H9 (cell line): ENCODE measurements around the gene HSPA1L. TPM values are rescaled to one million over a fixed set of nuclear protein-coding genes. Genes with fewer than 3 reads are reported as not detected.
"Not testable (repeated sequence)": the region's sequence is repeated elsewhere in the genome, so short reads cannot be mapped to it uniquely, and the experiment has no call there.

Experiments
- DNase-seq: peaks from one replicate; pipeline ENCODE4 v3.0.0-alpha.2; 2017
- H2AFZ ChIP-seq: one replicate; pipeline ENCODE4 v1.6.1; 2013; ENCODE audit warnings: mild to moderate bottlenecking, low read length, control low read depth, moderate library complexity
- H2AK5ac ChIP-seq: 2 replicates; pipeline ENCODE4 v1.6.1; 2013; ENCODE audit warnings: low read length, control low read depth, mixed read lengths; ENCODE audit not compliant: insufficient read length
- H2BK120ac ChIP-seq: one replicate; pipeline ENCODE4 v1.6.1; 2013; ENCODE audit warnings: low read depth, mild to moderate bottlenecking, low read length, control low read depth, inconsistent platforms; ENCODE audit not compliant: poor library complexity, severe bottlenecking
- H2BK12ac ChIP-seq: 2 replicates; pipeline ENCODE4 v1.6.1; 2013; ENCODE audit warnings: low read length, control low read depth, mixed read lengths, low read depth; ENCODE audit not compliant: insufficient read length
- H2BK15ac ChIP-seq: 2 replicates; pipeline ENCODE4 v1.6.1; 2013; ENCODE audit warnings: low read depth, low read length, control low read depth
- H2BK20ac ChIP-seq: one replicate; pipeline ENCODE4 v1.6.1; 2013; ENCODE audit warnings: low read depth, mild to moderate bottlenecking, low read length, control low read depth, inconsistent platforms; ENCODE audit not compliant: poor library complexity, severe bottlenecking
- H2BK5ac ChIP-seq: 2 replicates; pipeline ENCODE4 v1.6.1; 2013; ENCODE audit warnings: low read length, control low read depth, mixed read lengths; ENCODE audit not compliant: insufficient read length
- H3K14ac ChIP-seq: 2 replicates; pipeline ENCODE4 v1.6.1; 2013; ENCODE audit warnings: low read length, control low read depth; ENCODE audit not compliant: insufficient read depth
- H3K18ac ChIP-seq: 2 replicates; pipeline ENCODE4 v1.6.1; 2013; ENCODE audit warnings: low read depth, mild to moderate bottlenecking, mixed read lengths, low read length, control low read depth; ENCODE audit not compliant: insufficient read length
- H3K23ac ChIP-seq: 2 replicates; pipeline ENCODE4 v1.6.1; 2013; ENCODE audit warnings: low read length, control low read depth, mixed read lengths, low read depth; ENCODE audit not compliant: insufficient read length
- H3K23me2 ChIP-seq: 2 replicates; pipeline ENCODE4 v1.6.1; 2013; ENCODE audit warnings: low read depth, mild to moderate bottlenecking, mixed read lengths, low read length, control low read depth; ENCODE audit not compliant: insufficient read length, poor library complexity, severe bottlenecking
- H3K27ac ChIP-seq: 2 replicates; pipeline ENCODE4 v1.5.1; 2013; ENCODE audit warnings: low read length, control low read depth, mixed read lengths, low read depth; ENCODE audit not compliant: insufficient read length
- H3K27me3 ChIP-seq: 2 replicates; pipeline ENCODE4 v1.6.1; 2013; ENCODE audit warnings: low read length, control low read depth, inconsistent platforms; ENCODE audit not compliant: insufficient read depth
- H3K4ac ChIP-seq: 2 replicates; pipeline ENCODE4 v1.6.1; 2013; ENCODE audit warnings: low read depth, mild to moderate bottlenecking, control low read depth, inconsistent platforms, low read length, moderate library complexity
- H3K4me1 ChIP-seq: 2 replicates; pipeline ENCODE4 v1.6.1; 2013; ENCODE audit warnings: low read length, control low read depth, inconsistent platforms; ENCODE audit not compliant: insufficient read depth
- H3K4me2 ChIP-seq: 2 replicates; pipeline ENCODE4 v1.6.1; 2013; ENCODE audit warnings: low read length, control low read depth, mixed read lengths; ENCODE audit not compliant: insufficient read length, insufficient read depth
- H3K56ac ChIP-seq: 2 replicates; pipeline ENCODE4 v1.6.1; 2013; ENCODE audit warnings: low read depth, mild to moderate bottlenecking, mixed read lengths, low read length, control low read depth; ENCODE audit not compliant: insufficient read length
- H3K79me1 ChIP-seq: 2 replicates; pipeline ENCODE4 v1.6.1; 2013; ENCODE audit warnings: low read depth, mild to moderate bottlenecking, moderate library complexity, low read length, control low read depth, inconsistent platforms; ENCODE audit not compliant: insufficient read depth, poor library complexity, severe bottlenecking
- H3K79me2 ChIP-seq: 2 replicates; pipeline ENCODE4 v1.6.1; 2013; ENCODE audit warnings: low read length, control low read depth, inconsistent platforms; ENCODE audit not compliant: insufficient read depth
- H3K9ac ChIP-seq: 2 replicates; pipeline ENCODE4 v1.6.1; 2013; ENCODE audit warnings: low read length, control low read depth, mixed read lengths; ENCODE audit not compliant: insufficient read length; ENCODE audit errors: extremely low read depth
- H3K9me3 ChIP-seq: one replicate; pipeline ENCODE4 v1.6.1; 2013; ENCODE audit warnings: low read depth, low read length, inconsistent platforms; ENCODE audit not compliant: control insufficient read depth
- H3T11ph ChIP-seq: one replicate; pipeline ENCODE4 v1.6.1; 2013; ENCODE audit warnings: mild to moderate bottlenecking, low read length, control low read depth, inconsistent platforms
- H4K20me1 ChIP-seq: one replicate; pipeline ENCODE4 v1.6.1; 2013; ENCODE audit not compliant: control insufficient read depth, insufficient read length, insufficient read depth
- H4K5ac ChIP-seq: 2 replicates; pipeline ENCODE4 v1.6.1; 2013; ENCODE audit warnings: low read depth, mild to moderate bottlenecking, mixed read lengths, low read length, control low read depth; ENCODE audit not compliant: insufficient read length
- H4K8ac ChIP-seq: replicated peaks from 2 replicates; pipeline ENCODE4 v1.6.1; 2013; ENCODE audit warnings: low read length, control low read depth, mixed read lengths, low read depth; ENCODE audit not compliant: insufficient read length
- H4K91ac ChIP-seq: 2 replicates; pipeline ENCODE4 v1.6.1; 2013; ENCODE audit warnings: low read depth, mild to moderate bottlenecking, moderate library complexity, mixed read lengths, low read length, control low read depth; ENCODE audit not compliant: insufficient read length
- H3K27ac Mint-ChIP-seq, 3 experiments: 2 replicates in 2 of 3; 3 replicates in 1 of 3; pipeline ENCODE4 v1.8.0; 2020 to 2021; ENCODE audit warnings: mixed read lengths in 3 of 3, mild to moderate bottlenecking in 1 of 3, moderate library complexity in 1 of 3
- H3K27me3 Mint-ChIP-seq: 2 replicates; pipeline ENCODE4 v1.8.0; 2021; ENCODE audit warnings: low read depth, mild to moderate bottlenecking, moderate library complexity, mixed read lengths
- H3K36me3 Mint-ChIP-seq, 3 experiments: 2 replicates in 2 of 3; 3 replicates in 1 of 3; pipeline ENCODE4 v1.8.0; 2020 to 2021; ENCODE audit warnings: low read depth in 3 of 3, mixed read lengths in 3 of 3; ENCODE audit not compliant: insufficient read depth in 1 of 3
- H3K4me1 Mint-ChIP-seq, 2 experiments: 2 replicates each; pipeline ENCODE4 v1.8.0; 2020; ENCODE audit warnings: mixed read lengths in 2 of 2
- H3K4me3 Mint-ChIP-seq, 2 experiments: 2 replicates in 1 of 2; 3 replicates in 1 of 2; pipeline ENCODE4 v1.8.0; 2020 to 2021; ENCODE audit warnings: mild to moderate bottlenecking in 2 of 2, mixed read lengths in 2 of 2, moderate library complexity in 1 of 2
- H3K9me3 Mint-ChIP-seq, 2 experiments: 2 replicates in 1 of 2; 3 replicates in 1 of 2; pipeline ENCODE4 v1.8.0; 2020; ENCODE audit warnings: mild to moderate bottlenecking in 2 of 2, mixed read lengths in 2 of 2, moderate library complexity in 1 of 2
- CTCF ChIP-seq: fragments of 200-600 bp; sonication (generic); conservative IDR thresholded peaks from 3 replicates; pipeline ENCODE4 v1.8.0; 2021; ENCODE audit warnings: antibody characterized with exemption, mild to moderate bottlenecking
- WGBS: extraction: QIAGEN DNeasy Blood & Tissue Kit; methylation state at CpG from one replicate; pipeline ENCODE4 v1.1.7; 2013; ENCODE audit warnings: missing lambda C conversion rate, low lambda C conversion rate, mixed read lengths; ENCODE audit not compliant: insufficient read length; ENCODE audit errors: extremely low coverage; 5-methylcytosine and 5-hydroxymethylcytosine counted together
- total RNA-seq: library from RNA; stranded (reverse); gene quantifications from 2 replicates; pipeline ENCODE4 v1.2.1, GENCODE V29; 2021

The HSPA1L gene
- total RNA-seq, 1 experiment from 2014 or later, result 2.5 TPM

GRCh38 chr6:31825553-31825952 is 10.5 kb upstream of the HSPA1L start:
- Histone ChIP-seq H3K9me3 (no peaks in the 10 kb centered on the region), H4K5ac (no peak overlapping the region), H3K27ac (peak overlapping the region; percentile 84), H2BK120ac (no peak overlapping the region), H3K4me1 (peaks cover 5% of the 10 kb centered on the region; the same call in 1 of the 2 replicates), H2BK5ac (no peak overlapping the region), H4K8ac (no peak overlapping the region), H3K79me2 (peaks cover 2% of the 10 kb centered on the region; the same call in 1 of the 2 replicates), H3K4ac (no peak overlapping the region; the same call in 1 of the 2 replicates), H3K27me3 (no peaks in the 10 kb centered on the region), H3K79me1 (no peaks in the 10 kb centered on the region), H3K9ac (peak overlapping the region; percentile 25), H2AK5ac (no peak overlapping the region), H3K23me2 (peaks cover 28% of the 10 kb centered on the region), H2AFZ (no peak overlapping the region), H2BK20ac (no peak overlapping the region), H4K91ac (no peak overlapping the region), H3T11ph (peak overlapping the region; percentile 37), H3K23ac (no peak overlapping the region), H2BK15ac (no peak overlapping the region), H2BK12ac (no peak overlapping the region), H3K18ac (peak overlapping the region; percentile 36), H3K4me2 (peak overlapping the region; percentile 31), H3K14ac (peak overlapping the region; percentile 51; the same call in 1 of the 2 replicates), H4K20me1 (no peaks in the 10 kb centered on the region), H3K56ac (no peak overlapping the region)
- WGBS, result no CpG with 5 or more reads among the region's 4 CpGs
- DNase-seq, result no peak
- Mint-ChIP-seq H3K4me3 (peak overlapping the region; percentile 84 to 92), H3K27ac (peak overlapping the region; percentile 97 to 98 (median 97)), H3K27me3 (peaks cover 4% of the 10 kb centered on the region), H3K4me1 (peaks cover 50 to 54% of the 10 kb centered on the region in 2 experiments), H3K36me3 (no peaks in the 10 kb centered on the region; a peak in 1 of 7 replicates), H3K9me3 (no peaks in the 10 kb centered on the region; a peak in 1 of 5 replicates)
- no peak for TF ChIP-seq CTCF

- H3K9me3 ChIP-seq, H3K56ac ChIP-seq, H3K18ac ChIP-seq, H4K5ac ChIP-seq, H2BK20ac ChIP-seq, H3K4me2 ChIP-seq, H2BK15ac ChIP-seq, H4K8ac ChIP-seq, H3K79me1 ChIP-seq, H3K36me3 Mint-ChIP-seq, H3K4ac ChIP-seq, H3K27ac ChIP-seq, H3K79me2 ChIP-seq, H3K4me1 ChIP-seq, H3T11ph ChIP-seq, H2BK120ac ChIP-seq, H2BK5ac ChIP-seq, H3K9ac ChIP-seq, H4K20me1 ChIP-seq, H3K14ac ChIP-seq, H3K27me3 ChIP-seq, DNase-seq, H4K91ac ChIP-seq, H3K27me3 Mint-ChIP-seq, H2BK12ac ChIP-seq, H3K23ac ChIP-seq, H3K9me3 Mint-ChIP-seq, H2AFZ ChIP-seq, H2AK5ac ChIP-seq: not testable (repeated sequence)
- WGBS, result no CpG with 5 or more reads among the region's 9 CpGs
- Mint-ChIP-seq H3K27ac (peak overlapping the region; percentile 26 to 85 (median 55); a peak in 5 of 7 replicates), H3K4me3 (peak overlapping the region in 1 of 2 experiments; percentile 70; a peak in 3 of 5 replicates), H3K4me1 (peaks cover 46 to 53% of the 10 kb centered on the region in 2 experiments)
- H3K23me2 ChIP-seq, result peaks cover 20% of the 10 kb centered on the region
These were observed 8.6 kb upstream of the HSPA1L start for GRCh38 chr6:31823592-31824196.
